K562 (cell line): ENCODE results near the gene CASTOR1. TPM values are rescaled to one million over a fixed set of nuclear protein-coding genes. Genes with fewer than 3 reads are reported as not detected.

Experiments used
- ATAC-seq: fragments of 200-7000 bp; cut with Tn5 transposase; 3 replicates; pipeline ENCODE4 v1.9.1; 2020; ENCODE audit warnings: moderate library complexity
- BruUV-seq: library from RNA; stranded (reverse); fragments of 400-500 nt; replicated peaks from 2 replicates; lab custom pipeline; 2021; lab: Mats Ljungman, UMichigan
- CTCF ChIA-PET: fragments of 300-600 bp; formaldehyde crosslinking; extraction: SDS; loops from one replicate; lab custom pipeline; 2021; ENCODE audit warnings: low intra/inter-chr PET ratio; lab: Yijun Ruan, JAX
- POLR2A ChIA-PET: fragments of 300-600, 350-650 bp; sonication (Branson Sonifier 250); formaldehyde crosslinking; extraction: SDS; loops from one replicate; lab custom pipeline; 2021; ENCODE audit warnings: antibody characterized with exemption, inconsistent platforms; lab: Yijun Ruan, JAX
- DNase-seq, 4 experiments: peaks; one replicate each; pipeline versions ENCODE4 v3.0.0 to v3.0.0-alpha.2; 2011 to 2018; ENCODE audit warnings: low spot score in 3 of 4, mixed read lengths in 3 of 4; ENCODE audit errors: extremely low read depth in 1 of 4
- FAIRE-seq: peaks from 2 replicates; lab custom pipeline; 2011; peaks lifted over from hg19 to GRCh38; lab: Jason Lieb, UNC
- H2AFZ ChIP-seq: 2 replicates; pipeline ENCODE4 v1.6.0; 2011; ENCODE audit warnings: low read depth, low read length, control low read depth, inconsistent platforms
- H3K27ac ChIP-seq: fragments of 200-600 bp; 3 replicates; pipeline ENCODE4 v1.8.0; 2011; ENCODE audit warnings: low read depth, mild to moderate bottlenecking, control low read depth, inconsistent platforms, low read length, moderate library complexity, mixed read lengths; ENCODE audit errors: extremely low read depth
- H3K27me3 ChIP-seq, 2 experiments: fragments of 300-600 bp in 1 of 2; 2 replicates in 1 of 2; 3 replicates in 1 of 2; pipeline versions ENCODE4 v1.6.0 to v1.8.0; 2011; ENCODE audit warnings: inconsistent platforms in 2 of 2, low read length in 2 of 2, mild to moderate bottlenecking in 1 of 2, mixed read lengths in 1 of 2, moderate library complexity in 1 of 2; ENCODE audit not compliant: control insufficient read depth in 2 of 2, insufficient read depth in 2 of 2
- H3K36me3 ChIP-seq: fragments of 300-600 bp; 3 replicates; pipeline ENCODE4 v1.8.0; 2011; ENCODE audit warnings: mild to moderate bottlenecking, low read length, inconsistent platforms; ENCODE audit not compliant: control insufficient read depth, insufficient read depth
- H3K4me1 ChIP-seq, 2 experiments: fragments of 200-600 bp in 1 of 2; replicated peaks in 1 of 2; 2 replicates in 1 of 2; 3 replicates in 1 of 2; pipeline versions ENCODE4 v1.5.1 to v1.8.0; 2011; ENCODE audit warnings: inconsistent platforms in 2 of 2, low read length in 2 of 2, mild to moderate bottlenecking in 1 of 2, mixed read lengths in 1 of 2, moderate library complexity in 1 of 2; ENCODE audit not compliant: control insufficient read depth in 2 of 2, insufficient read depth in 2 of 2
- H3K4me2 ChIP-seq: 2 replicates; pipeline ENCODE4 v1.6.1; 2011; ENCODE audit warnings: low read length, control low read depth, inconsistent platforms, mixed read lengths; ENCODE audit not compliant: insufficient read depth
- H3K4me3 ChIP-seq: fragments of 200-600 bp; sonication (generic), shearing (Covaris generic); 2 replicates; pipeline ENCODE4 v1.5.1; 2016; ENCODE audit warnings: control low read depth, inconsistent platforms
- H3K79me2 ChIP-seq: fragments of 200-600 bp; 3 replicates; pipeline ENCODE4 v1.8.0; 2011; ENCODE audit warnings: low read length, inconsistent platforms; ENCODE audit not compliant: control insufficient read depth, insufficient read depth
- H3K9ac ChIP-seq, 2 experiments: 2 replicates each; pipeline versions ENCODE4 v1.6.0 to v1.6.1; 2011; ENCODE audit warnings: low read depth in 2 of 2, low read length in 2 of 2, control low read depth in 1 of 2, inconsistent platforms in 1 of 2, mild to moderate bottlenecking in 1 of 2, mixed read lengths in 1 of 2; ENCODE audit not compliant: insufficient read depth in 1 of 2
- H3K9me1 ChIP-seq: one replicate; pipeline ENCODE4 v1.6.0; 2011; ENCODE audit warnings: inconsistent platforms, mild to moderate bottlenecking, low read length, moderate library complexity; ENCODE audit not compliant: control insufficient read depth, insufficient read depth
- H3K9me3 ChIP-seq: replicated peaks from 2 replicates; pipeline ENCODE4 v1.5.1; 2011; ENCODE audit warnings: low read depth, low read length, inconsistent platforms; ENCODE audit not compliant: control insufficient read depth, insufficient read depth
- H4K20me1 ChIP-seq: replicated peaks from 2 replicates; pipeline ENCODE4 v1.6.1; 2011; ENCODE audit warnings: low read length, inconsistent platforms, mixed read lengths; ENCODE audit not compliant: control insufficient read depth, insufficient read depth
- CCAR2 ChIP-seq: fragments of 200-400 bp; formaldehyde crosslinking; IDR thresholded peaks from 2 replicates; pipeline ENCODE4 v1.6.1; 2017; ENCODE audit warnings: mild to moderate bottlenecking, low read depth, low read length
- CREM ChIP-seq: IDR thresholded peaks from 2 replicates; pipeline ENCODE4 v1.6.1; 2014; ENCODE audit warnings: antibody characterized with exemption, low read depth
- GMEB1 ChIP-seq: fragments of 250-450 bp; sonication (Bioruptor Pico); IDR thresholded peaks from 2 replicates; pipeline ENCODE4 v1.4.0; 2020; ENCODE audit warnings: mild to moderate bottlenecking
- NFATC3 ChIP-seq: fragments of 450-650 bp; IDR thresholded peaks from 2 replicates; pipeline ENCODE4 v1.6.1; 2017; ENCODE audit warnings: mild to moderate bottlenecking
- SAP30 ChIP-seq: fragments of 200-600 bp; sonication (generic); IDR thresholded peaks from 2 replicates; pipeline ENCODE4 v1.6.1; 2012; ENCODE audit warnings: borderline replicate concordance, low read depth, mild to moderate bottlenecking, moderate library complexity, low read length, control low read depth, inconsistent platforms; ENCODE audit not compliant: insufficient read depth, poor library complexity, severe bottlenecking
- TAF15 ChIP-seq: fragments of 200-400 bp; formaldehyde crosslinking; IDR thresholded peaks from 2 replicates; pipeline ENCODE4 v1.6.1; 2017; ENCODE audit warnings: mild to moderate bottlenecking, low read depth, low read length, moderate library complexity
- ZNF511 ChIP-seq: sonication (generic); formaldehyde crosslinking; IDR thresholded peaks from 2 replicates; pipeline ENCODE4 v1.8.0; 2022; ENCODE audit warnings: mild to moderate bottlenecking, missing genetic modification reagents
- ZNF830 ChIP-seq: fragments of 250-450 bp; sonication (Bioruptor Pico); IDR thresholded peaks from 2 replicates; pipeline ENCODE4 v1.5.0; 2021; ENCODE audit warnings: mild to moderate bottlenecking
- WGBS: fragments of 100-300 bp; shearing (Covaris generic); methylation state at CpG from one replicate; pipeline ENCODE4 v1.1.6; 2016; ENCODE audit warnings: low coverage, mixed read lengths; ENCODE audit not compliant: insufficient coverage; ENCODE audit errors: missing lambda C conversion rate; 5-methylcytosine and 5-hydroxymethylcytosine counted together
- in situ Hi-C: fragments of 300-500 bp; cut with MboI; formaldehyde crosslinking; loops from 4 replicates; pipeline ENCODE4 v1.15.0; 2018; ENCODE audit warnings: inconsistent platforms, mixed read lengths
- intact Hi-C: fragments of 100-400 bp; cut with micrococcal nuclease; formaldehyde crosslinking; loops from 2 replicates; pipeline ENCODE4 v1.14.2; 2022
- polyA plus RNA-seq, 8 experiments: library from polyadenylated mRNA; depleted of rRNA in 4 of 8; stranded (reverse) in 5 of 8; unstranded in 3 of 8; fragments of >200 nt; fragmentation: Nextera tagmentation in 2 of 8; fragmentation: Illumina TruSeq in 1 of 8; extraction: Ambion mirVana in 2 of 8; extraction: Trizol in 1 of 8; gene quantifications; 2 replicates each; pipeline versions ENCODE4 v1.2.1 to v1.2.3, GENCODE V29; 2011 to 2014; ENCODE audit warnings: inconsistent platforms in 1 of 8, missing spikeins in 1 of 8
- total RNA-seq, 7 experiments: library from RNA; depleted of rRNA in 6 of 7; stranded (reverse); fragments of >200 nt in 6 of 7; fragmentation: Illumina TruSeq in 2 of 7; extraction: Trizol in 2 of 7; gene quantifications; 2 replicates each; pipeline versions ENCODE4 v1.2.1 to v1.2.3, GENCODE V29; 2011 to 2021; ENCODE audit warnings: low replicate concordance in 1 of 7

The CASTOR1 gene
- total and polyA plus RNA-seq, 9 of the 15 experiments (the other 6 are each of a cell fraction or from before 2014, with no cell fraction given) = 0.35 to 2.6 (median 1.1) TPM

- CTCF ChIA-PET = no interaction called here
- Histone ChIP-seq H3K79me2 (no peaks in the 10 kb centered on the region), H3K9me1 (no peaks in the 10 kb centered on the region), H3K4me2 (no peak overlapping the region)
- no peak for ATAC-seq
- intact Hi-C loops = no loop called here
- TF ChIP-seq ZNF511 (no peak), TAF15 (no peak), GMEB1 (no peak), ZNF830 (no peak), CCAR2 (no peak), CREM (no peak), SAP30 (no peak), NFATC3 (no peak)
- TF ChIP-seq, all 486 proteins: peak for 0
- peaks cover 16% of the 10 kb centered on the region; the same call in 1 of the 3 replicates for H3K36me3 ChIP-seq
- in situ Hi-C loops = no loop called here
- peaks cover 6% of the 10 kb centered on the region; the same call in 1 of the 2 replicates for H4K20me1 ChIP-seq
- H3K9me3 ChIP-seq = no peaks in the 10 kb centered on the region
- POLR2A ChIA-PET = interaction anchor here (0.7 kb wide), 2 partner anchors 19 to 719 kb away, joined by 3 read pairs; no protein-coding TSS in a partner anchor
- no peak overlapping the region for H3K9ac ChIP-seq
- DNase-seq (no peak), FAIRE-seq (no peak)
- H3K27me3 ChIP-seq = no peaks in the 10 kb centered on the region
- WGBS = 94% methylated on average over 2 of the region's 9 CpGs
- H3K4me3 ChIP-seq = no peak overlapping the region
- BruUV-seq = no TSS peak
- H3K4me1 ChIP-seq = peaks cover 9 to 22% of the 10 kb centered on the region in 2 experiments; a peak in 2 of 5 replicates
- no peak overlapping the region for H3K27ac ChIP-seq
- no peak overlapping the region for H2AFZ ChIP-seq
Observed at GRCh38 chr22:30294066-30294465, 4.8 kb upstream of the CASTOR1 start.
